GM12801 (cell line): ENCODE results near the gene CDH20.

Source experiments
- TF ChIP-seq, protein P1 (sequence below): IDR thresholded peaks from one replicate; pipeline ENCODE4 v1.5.1; 2011; ENCODE audit warnings: control low read depth; ENCODE audit not compliant: insufficient read length; ENCODE audit errors: extremely low read depth

The CDH20 gene

GRCh38 chr18:61333271-61333745 is at the start of gene CDH20:
TSS of gene CDH20 (plus strand) at chr18:61333430.
- TF ChIP-seq, protein P1, sequence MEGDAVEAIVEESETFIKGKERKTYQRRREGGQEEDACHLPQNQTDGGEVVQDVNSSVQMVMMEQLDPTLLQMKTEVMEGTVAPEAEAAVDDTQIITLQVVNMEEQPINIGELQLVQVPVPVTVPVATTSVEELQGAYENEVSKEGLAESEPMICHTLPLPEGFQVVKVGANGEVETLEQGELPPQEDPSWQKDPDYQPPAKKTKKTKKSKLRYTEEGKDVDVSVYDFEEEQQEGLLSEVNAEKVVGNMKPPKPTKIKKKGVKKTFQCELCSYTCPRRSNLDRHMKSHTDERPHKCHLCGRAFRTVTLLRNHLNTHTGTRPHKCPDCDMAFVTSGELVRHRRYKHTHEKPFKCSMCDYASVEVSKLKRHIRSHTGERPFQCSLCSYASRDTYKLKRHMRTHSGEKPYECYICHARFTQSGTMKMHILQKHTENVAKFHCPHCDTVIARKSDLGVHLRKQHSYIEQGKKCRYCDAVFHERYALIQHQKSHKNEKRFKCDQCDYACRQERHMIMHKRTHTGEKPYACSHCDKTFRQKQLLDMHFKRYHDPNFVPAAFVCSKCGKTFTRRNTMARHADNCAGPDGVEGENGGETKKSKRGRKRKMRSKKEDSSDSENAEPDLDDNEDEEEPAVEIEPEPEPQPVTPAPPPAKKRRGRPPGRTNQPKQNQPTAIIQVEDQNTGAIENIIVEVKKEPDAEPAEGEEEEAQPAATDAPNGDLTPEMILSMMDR, result no peak

DNA sequence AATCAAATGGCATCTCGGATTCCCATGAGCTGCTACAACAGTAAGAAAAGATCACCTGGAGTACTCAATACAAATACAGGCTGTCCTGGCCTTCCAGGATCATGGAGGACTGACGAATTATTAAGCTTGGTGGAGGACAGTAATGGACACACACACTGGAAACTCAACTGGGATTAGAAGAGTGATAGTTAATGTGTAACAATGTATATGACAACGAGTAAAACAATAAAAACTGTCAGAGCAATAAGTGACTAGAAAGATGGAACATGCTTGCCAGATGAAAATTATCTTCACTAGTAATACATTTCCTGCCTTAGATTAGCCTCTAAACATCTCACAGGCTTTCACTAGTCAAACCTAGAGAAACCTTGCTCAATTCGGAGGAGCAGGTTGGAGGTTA is 49.2 kb upstream of the CDH20 start:
- TF ChIP-seq, protein P1, result no peak

DNA sequence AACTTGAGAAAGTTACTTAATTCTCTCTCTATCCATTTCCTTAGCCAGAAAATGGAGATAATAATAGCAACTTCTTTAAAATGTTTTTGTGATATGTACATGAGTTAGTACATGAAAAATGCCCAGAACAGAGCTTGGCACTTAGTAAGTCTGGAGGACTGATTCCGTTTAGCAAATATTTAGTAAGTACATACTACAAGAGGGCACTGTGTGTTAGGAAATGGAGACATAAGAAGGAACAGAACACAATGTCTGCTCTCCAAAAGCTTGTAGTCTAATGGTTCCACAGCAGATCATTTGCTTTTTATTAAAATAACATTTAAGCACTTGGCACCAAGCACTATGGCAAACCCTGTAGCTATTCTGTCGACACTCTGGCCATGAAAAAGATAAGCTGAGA is 47.5 kb upstream of the CDH20 start:
- TF ChIP-seq, protein P1, result no peak

DNA sequence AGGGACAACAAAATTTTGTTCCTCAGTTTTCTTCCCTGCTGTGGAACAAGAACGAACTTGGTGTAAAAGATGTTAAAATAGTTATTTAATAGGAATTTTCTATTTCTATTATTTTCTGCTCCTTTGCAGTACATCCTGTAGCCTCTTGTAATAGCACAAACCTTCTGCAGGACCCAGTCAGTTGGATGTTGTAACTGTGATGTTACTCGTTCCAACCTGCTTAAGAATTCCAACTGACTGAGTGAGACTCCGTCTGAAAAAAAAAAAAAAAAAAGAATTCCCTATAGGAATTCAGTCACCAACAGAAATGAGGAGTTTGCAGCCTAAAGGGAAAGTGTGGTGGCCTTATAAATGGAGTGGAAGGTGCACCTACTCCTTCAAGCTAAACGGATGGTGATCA is 46.4 kb upstream of the CDH20 start:
- TF ChIP-seq, protein P1, result no peak

GRCh38 chr18:61290616-61291015 is 42.6 kb upstream of the CDH20 start:
- TF ChIP-seq, protein P1, result no peak

DNA sequence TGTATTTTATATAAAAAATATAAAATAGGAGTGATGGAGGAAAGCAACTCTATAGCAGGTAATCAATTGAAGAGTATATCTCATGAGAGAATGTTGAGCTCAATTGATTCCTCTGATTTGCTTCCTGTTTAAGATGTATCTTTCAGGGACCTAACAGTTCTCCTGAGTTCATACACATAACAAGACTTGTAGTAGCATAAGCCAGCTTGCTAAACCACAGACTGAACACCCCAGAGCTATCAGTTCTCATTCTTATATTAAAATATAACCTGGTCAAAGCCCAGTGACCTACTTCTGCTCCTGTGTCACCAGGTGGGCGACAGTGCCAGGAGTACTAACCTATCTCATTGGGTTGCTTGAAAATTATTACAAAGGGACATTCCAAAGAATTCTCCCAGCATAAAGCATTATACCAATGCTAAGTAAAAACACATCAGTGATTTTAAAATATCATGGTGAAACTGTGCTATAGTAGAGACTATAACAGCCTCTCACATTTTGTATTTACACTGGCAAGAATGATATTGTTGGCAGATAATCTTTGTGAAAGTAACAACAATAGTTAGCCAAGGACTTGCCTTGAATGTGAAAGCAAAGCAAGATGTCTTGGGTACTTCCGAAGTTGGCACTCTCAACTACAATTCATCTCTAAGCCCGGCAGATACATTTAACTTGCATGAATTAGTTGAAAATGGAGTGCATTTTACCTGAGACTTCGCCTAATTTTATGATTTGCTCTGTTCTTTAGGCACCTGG is 40.8 kb upstream of the CDH20 start:
- TF ChIP-seq, protein P1, result no peak

- TF ChIP-seq, protein P1, result no peak
Observed at GRCh38 chr18:61295153-61295552, 38.1 kb upstream of the CDH20 start.
